Testis (tissue), 3 donors: ENCODE data around the gene TJP2. TPM values are rescaled to one million over a fixed set of nuclear protein-coding genes. Genes with fewer than 3 reads are reported as not detected.
"Not testable (repeated sequence)": the region's sequence is repeated elsewhere in the genome, so short reads cannot be mapped to it uniquely, and the experiment has no call there.

Experiments used
- DNase-seq: peaks from one replicate; pipeline ENCODE4 v3.0.0-alpha.2; 2019
- H3K27ac ChIP-seq, 2 donors: fragments of 200-600 bp; sonication (generic); one replicate each; pipeline ENCODE4 v1.5.1; 2019
- H3K27me3 ChIP-seq: fragments of 200-600 bp; sonication (generic); one replicate; pipeline ENCODE4 v1.5.1; 2019
- H3K36me3 ChIP-seq: fragments of 200-600 bp; sonication (generic); one replicate; pipeline ENCODE4 v1.5.1; 2017; ENCODE audit warnings: low read depth; ENCODE audit errors: missing control alignments
- H3K4me1 ChIP-seq: fragments of 200-600 bp; sonication (generic); one replicate; pipeline ENCODE4 v1.5.1; 2019
- H3K4me3 ChIP-seq, 2 donors: fragments of 200-600 bp; sonication (generic); one replicate each; pipeline ENCODE4 v1.5.1; 2017 to 2019
- H3K9me3 ChIP-seq: fragments of 200-600 bp; sonication (generic); one replicate; pipeline ENCODE4 v1.5.1; 2017
- POLR2A ChIP-seq: fragments of 450-650 bp; IDR thresholded peaks from one replicate; pipeline ENCODE4 v1.6.1; 2017; ENCODE audit warnings: antibody characterized with exemption, mild to moderate bottlenecking, moderate library complexity
- WGBS, 2 donors: methylation state at CpG; one replicate each; pipeline ENCODE4 v1.1.5; 2018; 5-methylcytosine and 5-hydroxymethylcytosine counted together
- intact Hi-C: fragments of 100-400 bp; cut with DNase I; formaldehyde crosslinking; loops from one replicate; pipeline ENCODE4 v1.15.1; 2023; ENCODE audit warnings: low total_unique reads
- polyA plus RNA-seq: library from polyadenylated mRNA; stranded (reverse); fragments of 350-450 nt; fragmentation: Illumina TruSeq; extraction: RNeasy Lipid Tissue Mini Kit (QIAGEN cat#74804); gene quantifications from one replicate; pipeline ENCODE4 v1.2.3, GENCODE V29; 2014; ENCODE audit warnings: low read depth, low replicate concordance; ENCODE audit not compliant: insufficient read depth
- total RNA-seq, 2 donors: library from RNA; depleted of rRNA; stranded (reverse); fragments of >200 nt; gene quantifications; one replicate each; pipeline ENCODE4 v1.2.3, GENCODE V29; 2016
- TF ChIP-seq, protein P1 (sequence below), 3 experiments: fragments of 450-650 bp in 2 of 3; fragments of 200-600 bp in 1 of 3; sonication (generic) in 1 of 3; IDR thresholded peaks; one replicate each; pipeline ENCODE4 v1.5.1; 2016 to 2019; ENCODE audit warnings: antibody characterized with exemption in 3 of 3, mild to moderate bottlenecking in 2 of 3, moderate library complexity in 1 of 3

Gene TJP2
- total and polyA plus RNA-seq, 3 donors from 2014 or later, result 108 to 168 (median 148) TPM

DNA sequence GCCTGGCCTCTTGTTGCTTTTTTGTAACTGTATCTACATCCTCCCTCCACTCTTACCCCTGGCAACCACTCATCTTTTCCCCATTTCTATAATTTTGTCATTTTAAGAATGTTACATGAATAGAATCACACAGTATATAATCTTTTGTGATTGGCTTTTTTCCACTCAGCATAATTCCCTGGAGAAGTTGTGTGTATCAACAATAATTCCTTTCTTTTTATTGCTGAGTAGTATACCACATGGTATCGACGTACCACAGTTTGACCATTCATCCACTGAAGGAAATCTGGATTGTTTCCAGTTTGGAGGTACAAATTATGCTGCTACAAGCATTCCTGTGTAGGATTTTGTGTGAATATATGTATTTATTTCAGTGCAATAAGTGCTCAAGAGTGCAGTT is 129.3 kb downstream of the TJP2 start:
- DNase-seq, result no peak
- TF ChIP-seq, protein P1, sequence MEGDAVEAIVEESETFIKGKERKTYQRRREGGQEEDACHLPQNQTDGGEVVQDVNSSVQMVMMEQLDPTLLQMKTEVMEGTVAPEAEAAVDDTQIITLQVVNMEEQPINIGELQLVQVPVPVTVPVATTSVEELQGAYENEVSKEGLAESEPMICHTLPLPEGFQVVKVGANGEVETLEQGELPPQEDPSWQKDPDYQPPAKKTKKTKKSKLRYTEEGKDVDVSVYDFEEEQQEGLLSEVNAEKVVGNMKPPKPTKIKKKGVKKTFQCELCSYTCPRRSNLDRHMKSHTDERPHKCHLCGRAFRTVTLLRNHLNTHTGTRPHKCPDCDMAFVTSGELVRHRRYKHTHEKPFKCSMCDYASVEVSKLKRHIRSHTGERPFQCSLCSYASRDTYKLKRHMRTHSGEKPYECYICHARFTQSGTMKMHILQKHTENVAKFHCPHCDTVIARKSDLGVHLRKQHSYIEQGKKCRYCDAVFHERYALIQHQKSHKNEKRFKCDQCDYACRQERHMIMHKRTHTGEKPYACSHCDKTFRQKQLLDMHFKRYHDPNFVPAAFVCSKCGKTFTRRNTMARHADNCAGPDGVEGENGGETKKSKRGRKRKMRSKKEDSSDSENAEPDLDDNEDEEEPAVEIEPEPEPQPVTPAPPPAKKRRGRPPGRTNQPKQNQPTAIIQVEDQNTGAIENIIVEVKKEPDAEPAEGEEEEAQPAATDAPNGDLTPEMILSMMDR (IDR thresholded peaks at IDR 0.05), result no peak
- no peak for TF ChIP-seq POLR2A
- H3K4me1 ChIP-seq, result peaks cover 12% of the 10 kb centered on the region
- H3K27ac ChIP-seq, result no peak overlapping the region
- intact Hi-C loops, result no loop called here
- 76 to 83% methylated on average over 2 of the region's 2 CpGs for WGBS, 2 donors
- H3K36me3 ChIP-seq, result no peaks in the 10 kb centered on the region
- no peaks in the 10 kb centered on the region for H3K9me3 ChIP-seq
- H3K27me3 ChIP-seq, result no peaks in the 10 kb centered on the region
- no peak overlapping the region for H3K4me3 ChIP-seq

DNA sequence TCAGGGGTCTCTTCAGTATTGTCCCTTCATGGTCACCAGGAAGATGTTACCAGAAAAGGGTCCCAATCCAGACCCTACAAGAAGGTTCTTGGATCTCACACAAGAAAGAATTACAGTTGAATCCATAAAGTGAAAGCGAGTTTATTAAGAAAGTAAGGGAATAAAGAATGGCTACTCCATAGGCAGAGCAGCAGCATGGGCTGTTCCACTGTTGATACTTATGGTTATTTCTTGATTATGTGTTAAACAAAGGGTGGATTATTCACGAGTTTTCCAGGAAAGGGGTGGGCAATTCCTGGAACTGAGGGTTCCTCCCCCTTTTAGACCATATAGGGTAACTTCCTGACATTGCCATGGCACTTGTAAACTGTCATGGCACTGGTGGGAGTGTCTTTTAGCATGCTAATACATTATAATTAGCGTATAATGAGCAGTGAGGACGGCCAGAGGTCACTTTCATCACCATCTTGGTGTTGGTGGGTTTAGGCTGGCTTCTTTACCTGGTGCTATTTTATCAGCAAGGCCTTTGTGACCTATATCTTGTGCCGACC is 132.9 kb downstream of the TJP2 start:
- H3K4me3 ChIP-seq, DNase-seq, H3K27me3 ChIP-seq, H3K9me3 ChIP-seq, H3K27ac ChIP-seq, intact Hi-C loops, H3K36me3 ChIP-seq, H3K4me1 ChIP-seq: not testable (repeated sequence)
- WGBS, 2 donors, result 89 to 93% methylated on average over 5 of the region's 5 CpGs

DNA sequence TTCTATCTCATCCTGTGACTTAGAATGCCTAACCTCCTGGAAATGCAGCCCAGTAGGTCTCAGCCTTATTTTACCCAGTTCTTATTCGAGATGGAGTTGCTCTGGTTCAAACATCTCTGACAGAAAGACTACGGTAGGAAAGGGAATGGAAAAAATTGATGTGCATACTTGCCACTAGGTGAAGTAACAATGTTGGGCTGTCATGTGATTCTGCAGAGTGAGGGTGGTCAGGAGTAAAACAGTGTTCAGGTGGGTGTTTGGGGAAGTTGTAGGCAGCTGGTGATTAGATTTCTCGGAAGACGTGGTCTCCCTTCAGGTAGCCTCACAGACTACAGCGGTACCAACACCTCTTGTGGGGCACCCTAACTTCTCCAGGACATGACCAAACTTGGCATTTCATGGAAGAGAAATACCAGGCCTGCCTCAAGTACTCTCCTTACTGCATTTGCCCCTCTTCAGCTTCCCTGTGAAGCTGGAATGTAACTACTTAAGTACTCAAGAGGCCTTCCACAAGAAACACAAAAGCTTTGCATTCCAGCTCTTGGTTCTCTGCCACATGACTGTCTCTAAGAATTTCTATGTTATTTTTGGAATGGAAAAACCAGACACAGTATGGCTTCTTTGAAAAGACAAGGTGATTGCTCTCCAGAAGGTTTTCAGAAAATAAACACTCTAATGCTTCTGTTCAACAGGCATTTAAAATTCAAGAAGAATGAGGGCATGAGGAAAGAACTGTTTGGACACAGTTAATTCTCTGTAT is 133.5 kb downstream of the TJP2 start:
- 91 to 94% methylated on average over 5 of the region's 5 CpGs for WGBS, 2 donors
- intact Hi-C loops, result no loop called here
- H3K27me3 ChIP-seq, result no peaks in the 10 kb centered on the region
- H3K36me3 ChIP-seq, result no peaks in the 10 kb centered on the region
- DNase-seq, result no peak
- no peak overlapping the region for H3K4me3 ChIP-seq
- H3K27ac ChIP-seq, result no peak overlapping the region
- TF ChIP-seq, protein P1 (IDR thresholded peaks at IDR 0.05), result no peak
- peaks cover 5% of the 10 kb centered on the region for H3K4me1 ChIP-seq
- H3K9me3 ChIP-seq, result no peaks in the 10 kb centered on the region

DNA sequence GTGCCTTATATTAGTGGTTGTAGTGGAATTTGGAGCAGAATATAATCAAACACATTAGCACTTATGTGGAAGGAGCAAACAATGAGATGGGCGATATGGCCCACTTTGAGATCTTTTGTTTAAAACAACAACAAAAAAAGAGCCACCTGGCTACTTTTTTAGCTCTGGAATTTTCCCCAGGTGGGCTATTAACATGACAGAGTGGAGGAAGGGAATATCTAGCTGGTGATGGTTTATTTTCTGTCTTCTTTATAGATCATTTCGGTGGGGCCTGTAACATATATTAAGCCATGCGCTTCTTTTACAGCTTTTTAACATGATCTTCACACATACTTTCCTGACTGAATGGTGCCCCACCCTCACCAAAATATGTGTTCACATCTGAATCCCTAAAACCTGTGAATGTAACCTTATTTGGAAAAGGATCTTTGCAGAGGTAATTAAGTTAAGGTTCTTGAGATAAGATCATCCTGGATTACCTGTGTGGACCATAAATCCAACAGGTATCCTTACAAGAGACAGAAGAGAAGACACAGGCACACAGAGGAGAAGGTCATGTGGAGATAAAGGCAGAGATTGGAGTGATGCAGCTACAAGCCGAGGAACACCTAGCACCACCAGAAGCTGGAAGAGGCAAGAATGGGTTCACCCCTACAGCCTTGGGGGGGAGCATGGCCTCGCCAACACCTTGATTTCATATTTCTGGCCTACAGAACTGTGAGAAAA is 134.3 kb downstream of the TJP2 start:
- Histone ChIP-seq H3K4me3 (no peak overlapping the region), H3K4me1 (peaks cover 5% of the 10 kb centered on the region), H3K27ac (no peak overlapping the region), H3K36me3 (no peaks in the 10 kb centered on the region), H3K9me3 (no peaks in the 10 kb centered on the region), H3K27me3 (no peaks in the 10 kb centered on the region)
- 91 to 95% methylated on average over 5 of the region's 5 CpGs for WGBS, 2 donors
- TF ChIP-seq, protein P1 (IDR thresholded peaks at IDR 0.05), result no peak
- TF ChIP-seq POLR2A, result no peak
- intact Hi-C loops, result no loop called here
- no peak for DNase-seq

DNA sequence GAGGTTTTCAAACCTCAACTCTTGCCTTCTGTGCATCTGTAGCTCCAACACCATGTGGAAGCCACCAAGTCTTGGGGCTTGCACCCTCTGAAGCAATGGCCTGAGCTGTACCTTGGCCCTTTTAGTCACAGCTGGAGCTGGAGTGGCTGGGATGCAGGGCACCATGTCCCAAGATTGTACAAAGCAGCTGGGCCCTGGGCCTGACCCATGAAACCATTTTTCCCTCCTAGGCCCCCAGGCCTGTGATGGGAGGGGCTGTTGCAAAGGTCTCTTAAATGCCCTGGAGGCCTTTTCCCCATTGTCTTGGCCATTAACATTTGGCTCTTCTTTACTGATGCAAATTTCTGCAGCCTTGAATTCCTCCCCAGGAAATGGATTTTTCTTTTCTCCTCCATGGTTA is 139.1 kb downstream of the TJP2 start:
- intact Hi-C loops, result no loop called here
- no peak overlapping the region for H3K27ac ChIP-seq
- no peaks in the 10 kb centered on the region for H3K27me3 ChIP-seq
- no peaks in the 10 kb centered on the region for H3K36me3 ChIP-seq
- no peaks in the 10 kb centered on the region for H3K9me3 ChIP-seq
- H3K4me1 ChIP-seq, result no peaks in the 10 kb centered on the region
- no peak for DNase-seq
- TF ChIP-seq, protein P1 (IDR thresholded peaks at IDR 0.05), result no peak
- no peak for TF ChIP-seq POLR2A
- H3K4me3 ChIP-seq, result no peak overlapping the region
